Neural progenitor cell (in vitro differentiated cells): ENCODE data around the gene TTC27. TPM values are rescaled to one million over a fixed set of nuclear protein-coding genes. Genes with fewer than 3 reads are reported as not detected.

Experiments used
- DNase-seq: peaks from one replicate; pipeline ENCODE4 v3.0.0-alpha.2; 2016; ENCODE audit warnings: low spot score
- H2AFZ ChIP-seq: fragments of 200-600 bp; sonication (generic); replicated peaks from 2 replicates; pipeline ENCODE4 v1.6.1; 2016; ENCODE audit warnings: antibody characterized with exemption
- H3F3A ChIP-seq: fragments of 200-600 bp; sonication (generic); 2 replicates; pipeline ENCODE4 v1.6.1; 2016; ENCODE audit warnings: antibody characterized with exemption, low read depth
- H3K27ac ChIP-seq: fragments of 200-600 bp; sonication (generic); 2 replicates; pipeline ENCODE4 v1.5.1; 2016; ENCODE audit warnings: mild to moderate bottlenecking
- H3K27me3 ChIP-seq: fragments of 200-600 bp; sonication (generic); 2 replicates; pipeline ENCODE4 v1.6.1; 2016; ENCODE audit warnings: mild to moderate bottlenecking, moderate library complexity
- H3K36me3 ChIP-seq: fragments of 200-600 bp; sonication (generic); 2 replicates; pipeline ENCODE4 v1.5.1; 2016
- H3K4me1 ChIP-seq: fragments of 200-600 bp; sonication (generic); 2 replicates; pipeline ENCODE4 v1.6.1; 2016; ENCODE audit warnings: mixed run types
- H3K4me2 ChIP-seq: fragments of 200-600 bp; sonication (generic); 2 replicates; pipeline ENCODE4 v1.6.1; 2016
- H3K4me3 ChIP-seq: fragments of 200-600 bp; sonication (generic); 2 replicates; pipeline ENCODE4 v1.5.1; 2016
- H3K79me2 ChIP-seq: fragments of 200-600 bp; sonication (generic); 2 replicates; pipeline ENCODE4 v1.6.1; 2016; ENCODE audit warnings: low read depth
- H3K9ac ChIP-seq: fragments of 200-600 bp; sonication (generic); 2 replicates; pipeline ENCODE4 v1.6.1; 2016
- H3K9me3 ChIP-seq: fragments of 200-600 bp; sonication (generic); 2 replicates; pipeline ENCODE4 v1.5.1; 2016; ENCODE audit warnings: low read depth
- H4K20me1 ChIP-seq: fragments of 200-600 bp; sonication (generic); 2 replicates; pipeline ENCODE4 v1.6.1; 2016; ENCODE audit warnings: low read depth
- H3K27ac Mint-ChIP-seq: 3 replicates; pipeline ENCODE4 v1.8.0; 2021; ENCODE audit warnings: mixed read lengths
- H3K27me3 Mint-ChIP-seq: 2 replicates; pipeline ENCODE4 v1.8.0; 2022; ENCODE audit warnings: low read depth, mild to moderate bottlenecking, inconsistent platforms, moderate library complexity, mixed read lengths; ENCODE audit not compliant: insufficient read depth
- H3K36me3 Mint-ChIP-seq: 3 replicates; pipeline ENCODE4 v1.8.0; 2021; ENCODE audit warnings: mixed read lengths
- H3K4me1 Mint-ChIP-seq: 3 replicates; pipeline ENCODE4 v1.8.0; 2021; ENCODE audit warnings: mixed read lengths
- H3K4me3 Mint-ChIP-seq: 3 replicates; pipeline ENCODE4 v1.8.0; 2021; ENCODE audit warnings: mild to moderate bottlenecking, moderate library complexity, mixed read lengths
- H3K9me3 Mint-ChIP-seq: 3 replicates; pipeline ENCODE4 v1.8.0; 2020; ENCODE audit warnings: mixed read lengths
- CTCF ChIP-seq: fragments of 200-600 bp; sonication (generic); IDR thresholded peaks from 2 replicates; pipeline ENCODE4 v1.5.1; 2017; ENCODE audit warnings: antibody characterized with exemption, mild to moderate bottlenecking
- EZH2 ChIP-seq: fragments of 200-600 bp; sonication (generic); IDR thresholded peaks from 2 replicates; pipeline ENCODE4 v1.6.1; 2017; ENCODE audit warnings: antibody characterized with exemption, mild to moderate bottlenecking, moderate library complexity
- EZH2phosphoT487 ChIP-seq: fragments of 200-600 bp; sonication (generic); IDR thresholded peaks from 2 replicates; pipeline ENCODE4 v1.6.1; 2017; ENCODE audit warnings: antibody characterized with exemption
- total RNA-seq: library from RNA; depleted of rRNA; stranded (reverse); fragments of >200 nt; gene quantifications from 2 replicates; pipeline ENCODE4 v1.2.3, GENCODE V29; 2015; ENCODE audit warnings: low replicate concordance

TTC27 gene
- total RNA-seq, 1 donor from 2014 or later, result 32.5 TPM

- Histone ChIP-seq H3K9me3 (no peaks in the 10 kb centered on the region), H3K36me3 (no peaks in the 10 kb centered on the region), H3K9ac (no peak overlapping the region), H3K4me3 (no peak overlapping the region), H3F3A (no peaks in the 10 kb centered on the region), H4K20me1 (no peaks in the 10 kb centered on the region), H3K79me2 (no peaks in the 10 kb centered on the region), H2AFZ (no peak overlapping the region), H3K4me1 (peaks cover 15% of the 10 kb centered on the region), H3K27me3 (no peaks in the 10 kb centered on the region), H3K27ac (no peak overlapping the region), H3K4me2 (no peak overlapping the region)
- Mint-ChIP-seq H3K9me3 (no peaks in the 10 kb centered on the region), H3K4me3 (no peak overlapping the region), H3K4me1 (peaks cover 4% of the 10 kb centered on the region), H3K36me3 (peaks cover 4% of the 10 kb centered on the region), H3K27me3 (no peaks in the 10 kb centered on the region), H3K27ac (no peak overlapping the region)
- no peak for DNase-seq
- TF ChIP-seq EZH2phosphoT487, result no peak
- no peak for TF ChIP-seq CTCF
- TF ChIP-seq EZH2, result no peak
Measured at GRCh38 chr2:32702303-32703064, 74.6 kb downstream of the TTC27 start.

GRCh38 chr2:32706815-32707579 lies 79.1 kb downstream of the TTC27 start:
- Mint-ChIP-seq H3K4me1 (peaks cover 4% of the 10 kb centered on the region), H3K36me3 (peaks cover 4% of the 10 kb centered on the region), H3K4me3 (no peak overlapping the region), H3K27ac (no peak overlapping the region), H3K27me3 (no peaks in the 10 kb centered on the region), H3K9me3 (no peaks in the 10 kb centered on the region)
- Histone ChIP-seq H3K4me2 (no peak overlapping the region), H2AFZ (no peak overlapping the region), H3K79me2 (no peaks in the 10 kb centered on the region), H3K36me3 (no peaks in the 10 kb centered on the region), H3F3A (no peaks in the 10 kb centered on the region), H3K4me3 (no peak overlapping the region), H3K27ac (no peak overlapping the region), H3K4me1 (no peaks in the 10 kb centered on the region), H3K27me3 (no peaks in the 10 kb centered on the region), H3K9ac (no peak overlapping the region), H4K20me1 (no peaks in the 10 kb centered on the region), H3K9me3 (no peaks in the 10 kb centered on the region)
- DNase-seq, result no peak
- TF ChIP-seq EZH2phosphoT487, result no peak
- no peak for TF ChIP-seq CTCF
- TF ChIP-seq EZH2, result no peak

- H2AFZ ChIP-seq, result no peak overlapping the region
- H3F3A ChIP-seq, result no peaks in the 10 kb centered on the region
- Mint-ChIP-seq H3K36me3 (no peaks in the 10 kb centered on the region), H3K27me3 (no peaks in the 10 kb centered on the region), H3K4me1 (peaks cover 4% of the 10 kb centered on the region), H3K4me3 (no peak overlapping the region), H3K27ac (no peak overlapping the region), H3K9me3 (no peaks in the 10 kb centered on the region)
- no peaks in the 10 kb centered on the region for H3K36me3 ChIP-seq
- H3K27me3 ChIP-seq, result no peaks in the 10 kb centered on the region
- no peak overlapping the region for H3K9ac ChIP-seq
- H3K9me3 ChIP-seq, result no peaks in the 10 kb centered on the region
- no peak for TF ChIP-seq EZH2phosphoT487
- TF ChIP-seq EZH2, result no peak
- no peak for TF ChIP-seq CTCF
- DNase-seq, result no peak
- H3K27ac ChIP-seq, result no peak overlapping the region
- H3K4me3 ChIP-seq, result no peak overlapping the region
- no peaks in the 10 kb centered on the region for H3K4me1 ChIP-seq
- no peak overlapping the region for H3K4me2 ChIP-seq
- no peaks in the 10 kb centered on the region for H3K79me2 ChIP-seq
- H4K20me1 ChIP-seq, result no peaks in the 10 kb centered on the region
Measured at GRCh38 chr2:32711219-32711618, 83.4 kb downstream of the TTC27 start.
